ENCODE data around the gene GPATCH3. TPM values are rescaled to one million over a fixed set of nuclear protein-coding genes. Genes with fewer than 3 reads are reported as not detected.

GPATCH3 gene
- total RNA-seq, 1 donor from 2014 or later: 12.1 TPM

DNA sequence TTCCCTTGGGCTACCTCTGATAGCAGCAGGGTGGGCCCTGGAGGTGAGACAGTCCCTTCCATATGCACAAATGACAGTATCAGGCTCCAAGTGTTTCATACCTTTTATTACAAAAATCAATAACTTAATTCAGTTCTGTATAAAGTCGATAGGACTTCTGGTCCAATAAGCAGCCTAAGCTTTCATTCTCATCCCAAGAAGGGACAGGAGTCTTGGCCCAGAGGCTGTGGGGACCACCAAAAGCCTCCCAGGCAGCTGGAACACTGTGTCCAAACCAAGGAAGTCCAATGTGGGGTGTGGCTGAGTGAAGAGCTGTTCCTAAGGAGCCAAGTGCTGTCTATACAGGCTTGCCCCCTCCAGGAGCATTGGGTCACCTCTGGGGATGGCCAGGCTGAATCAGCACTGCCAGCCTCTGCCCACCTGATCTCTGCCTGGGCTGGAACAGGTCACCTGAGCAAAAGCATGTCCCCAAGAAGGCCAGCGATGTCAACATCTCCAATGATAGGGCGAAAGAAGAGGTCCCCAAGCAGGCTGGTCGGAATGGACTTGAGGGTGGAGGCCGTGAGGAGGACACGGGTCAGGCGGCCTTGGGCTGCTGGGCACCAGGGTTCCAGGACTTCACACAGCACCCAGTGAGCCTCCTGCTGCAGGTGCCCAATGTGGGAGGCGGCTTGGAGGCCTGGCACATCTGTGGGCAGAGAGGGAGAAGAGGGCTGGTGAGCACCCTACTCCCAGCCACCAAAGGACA, 11.3 kb upstream of the GPATCH3 start:
- no peak for DNase-seq (ENCODE audit: low read depth)
- no peak overlapping the region for H3K4me3 ChIP-seq (ENCODE audit: low read depth, low read length)
- no peaks in the 10 kb centered on the region for H3K27me3 ChIP-seq (ENCODE audit: control insufficient read depth, insufficient read depth, low read length)
- TF ChIP-seq, protein P1, sequence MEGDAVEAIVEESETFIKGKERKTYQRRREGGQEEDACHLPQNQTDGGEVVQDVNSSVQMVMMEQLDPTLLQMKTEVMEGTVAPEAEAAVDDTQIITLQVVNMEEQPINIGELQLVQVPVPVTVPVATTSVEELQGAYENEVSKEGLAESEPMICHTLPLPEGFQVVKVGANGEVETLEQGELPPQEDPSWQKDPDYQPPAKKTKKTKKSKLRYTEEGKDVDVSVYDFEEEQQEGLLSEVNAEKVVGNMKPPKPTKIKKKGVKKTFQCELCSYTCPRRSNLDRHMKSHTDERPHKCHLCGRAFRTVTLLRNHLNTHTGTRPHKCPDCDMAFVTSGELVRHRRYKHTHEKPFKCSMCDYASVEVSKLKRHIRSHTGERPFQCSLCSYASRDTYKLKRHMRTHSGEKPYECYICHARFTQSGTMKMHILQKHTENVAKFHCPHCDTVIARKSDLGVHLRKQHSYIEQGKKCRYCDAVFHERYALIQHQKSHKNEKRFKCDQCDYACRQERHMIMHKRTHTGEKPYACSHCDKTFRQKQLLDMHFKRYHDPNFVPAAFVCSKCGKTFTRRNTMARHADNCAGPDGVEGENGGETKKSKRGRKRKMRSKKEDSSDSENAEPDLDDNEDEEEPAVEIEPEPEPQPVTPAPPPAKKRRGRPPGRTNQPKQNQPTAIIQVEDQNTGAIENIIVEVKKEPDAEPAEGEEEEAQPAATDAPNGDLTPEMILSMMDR (IDR thresholded peaks at IDR 0.05; ENCODE audit: insufficient read depth, low read length, poor library complexity, severe bottlenecking): no peak
- no peaks in the 10 kb centered on the region for H3K36me3 ChIP-seq (ENCODE audit: control insufficient read depth, insufficient read depth, low read length)

DNA sequence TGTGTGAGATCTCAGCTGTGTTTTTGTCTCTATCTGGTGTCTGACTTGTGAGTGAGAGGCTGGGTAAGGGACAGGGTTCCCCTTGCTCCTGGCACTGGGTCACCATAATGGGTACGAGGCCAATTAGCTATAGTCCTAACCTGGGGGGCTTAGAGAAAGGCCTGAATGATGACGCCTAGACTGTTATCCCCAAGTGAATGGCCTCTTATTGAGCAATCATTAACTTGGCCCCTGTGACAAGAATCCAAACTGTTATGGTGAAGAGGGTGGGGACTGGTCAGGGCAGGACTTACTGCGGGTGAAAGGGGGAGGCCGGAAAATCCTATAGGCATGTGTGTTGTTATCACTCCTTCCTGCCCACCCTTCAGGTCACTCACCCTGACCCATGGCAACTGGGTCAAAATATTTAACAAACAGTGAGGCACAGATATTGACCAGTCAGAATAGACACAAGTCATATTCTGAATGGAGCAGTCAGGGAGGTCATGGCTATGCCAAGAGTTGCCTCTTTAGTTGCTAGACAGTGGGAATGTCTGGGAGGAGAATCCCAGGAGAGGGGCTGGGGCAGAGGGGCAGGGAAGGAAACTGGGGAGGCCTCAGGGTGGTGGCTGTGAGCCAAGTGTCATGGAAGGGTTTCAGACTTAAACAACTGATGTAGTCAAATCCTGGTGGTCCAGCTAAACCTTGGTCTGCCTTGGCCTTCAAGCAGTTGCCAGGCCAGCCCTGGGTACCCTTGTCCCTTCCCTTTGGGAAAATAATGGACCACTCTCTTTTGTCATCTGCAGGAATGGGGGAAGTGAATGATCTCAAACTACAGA, 10.3 kb upstream of the GPATCH3 start:
- Histone ChIP-seq H3K4me3 (ENCODE audit: low read depth, low read length) (no peak overlapping the region), H3K36me3 (ENCODE audit: control insufficient read depth, insufficient read depth, low read length) (no peaks in the 10 kb centered on the region), H3K27me3 (ENCODE audit: control insufficient read depth, insufficient read depth, low read length) (no peaks in the 10 kb centered on the region)
- no peak for DNase-seq (ENCODE audit: low read depth)
- TF ChIP-seq, protein P1 (IDR thresholded peaks at IDR 0.05; ENCODE audit: insufficient read depth, low read length, poor library complexity, severe bottlenecking): no peak

DNA sequence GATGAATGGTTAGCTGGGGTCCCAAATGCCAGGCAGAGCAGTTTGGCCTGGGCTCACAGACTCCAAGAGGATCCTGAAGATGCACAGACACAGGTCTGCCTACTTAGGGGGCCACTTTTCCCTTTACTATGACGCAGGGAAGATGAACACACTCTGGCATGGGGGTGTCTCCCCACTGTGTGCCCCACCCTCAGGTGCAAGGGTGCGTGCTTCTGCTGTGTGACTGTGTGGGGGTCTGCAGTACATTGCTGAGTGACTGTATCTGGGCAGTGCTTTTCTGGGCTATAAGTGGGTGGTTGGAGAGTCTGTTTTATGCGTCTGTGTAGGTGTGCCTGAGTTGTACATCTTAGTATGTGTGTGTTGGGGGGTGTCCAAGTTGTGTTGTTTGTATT, 9.7 kb upstream of the GPATCH3 start:
- TF ChIP-seq, protein P1 (IDR thresholded peaks at IDR 0.05; ENCODE audit: insufficient read depth, low read length, poor library complexity, severe bottlenecking): no peak
- Histone ChIP-seq H3K36me3 (ENCODE audit: control insufficient read depth, insufficient read depth, low read length) (no peaks in the 10 kb centered on the region), H3K4me3 (ENCODE audit: low read depth, low read length) (no peak overlapping the region), H3K27me3 (ENCODE audit: control insufficient read depth, insufficient read depth, low read length) (no peaks in the 10 kb centered on the region)
- no peak for DNase-seq (ENCODE audit: low read depth)

DNA sequence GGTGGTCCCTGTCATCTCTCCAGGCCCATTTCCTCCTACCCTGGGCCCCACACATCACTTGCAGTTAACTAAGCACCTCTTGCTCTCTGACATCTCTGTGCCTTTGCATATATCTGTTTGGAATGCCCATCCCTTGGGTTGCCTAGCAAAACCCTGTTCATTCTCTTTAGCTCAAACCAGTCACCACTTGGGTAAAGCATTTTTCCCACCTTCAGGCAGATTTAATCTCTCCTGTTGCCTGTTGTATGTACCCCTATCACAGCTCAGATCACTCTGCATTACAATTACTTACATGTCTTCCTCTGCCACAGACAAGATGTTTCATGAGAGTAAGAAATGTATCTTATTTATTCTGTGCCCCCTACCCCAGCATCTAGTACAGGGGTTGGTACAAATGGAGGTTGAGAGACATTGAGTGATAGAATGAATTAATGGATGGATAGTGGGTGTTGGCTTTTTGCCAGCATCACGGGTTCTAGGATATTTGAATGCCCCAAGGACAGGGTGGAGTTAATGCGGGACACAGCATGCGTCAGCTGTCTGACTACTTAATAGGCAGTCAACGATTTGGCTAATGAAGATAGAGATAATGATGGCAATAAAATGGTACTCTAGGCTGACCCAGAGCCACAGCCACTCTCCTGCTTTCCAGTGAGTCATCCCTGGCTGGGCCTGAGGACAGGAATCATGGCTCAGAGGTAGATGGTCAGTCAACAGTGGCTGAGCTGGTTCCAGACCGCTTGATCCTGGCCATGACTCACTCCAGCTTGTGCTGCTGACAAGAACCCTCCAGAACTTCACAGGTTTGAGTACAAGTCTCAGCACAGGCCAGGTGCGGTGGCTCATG, 7.0 kb upstream of the GPATCH3 start:
- Histone ChIP-seq H3K27me3 (ENCODE audit: control insufficient read depth, insufficient read depth, low read length) (no peaks in the 10 kb centered on the region), H3K4me3 (ENCODE audit: low read depth, low read length) (no peak overlapping the region), H3K36me3 (ENCODE audit: control insufficient read depth, insufficient read depth, low read length) (no peaks in the 10 kb centered on the region)
- TF ChIP-seq, protein P1 (IDR thresholded peaks at IDR 0.05; ENCODE audit: insufficient read depth, low read length, poor library complexity, severe bottlenecking): no peak
- DNase-seq (ENCODE audit: low read depth): peak; percentile 99

DNA sequence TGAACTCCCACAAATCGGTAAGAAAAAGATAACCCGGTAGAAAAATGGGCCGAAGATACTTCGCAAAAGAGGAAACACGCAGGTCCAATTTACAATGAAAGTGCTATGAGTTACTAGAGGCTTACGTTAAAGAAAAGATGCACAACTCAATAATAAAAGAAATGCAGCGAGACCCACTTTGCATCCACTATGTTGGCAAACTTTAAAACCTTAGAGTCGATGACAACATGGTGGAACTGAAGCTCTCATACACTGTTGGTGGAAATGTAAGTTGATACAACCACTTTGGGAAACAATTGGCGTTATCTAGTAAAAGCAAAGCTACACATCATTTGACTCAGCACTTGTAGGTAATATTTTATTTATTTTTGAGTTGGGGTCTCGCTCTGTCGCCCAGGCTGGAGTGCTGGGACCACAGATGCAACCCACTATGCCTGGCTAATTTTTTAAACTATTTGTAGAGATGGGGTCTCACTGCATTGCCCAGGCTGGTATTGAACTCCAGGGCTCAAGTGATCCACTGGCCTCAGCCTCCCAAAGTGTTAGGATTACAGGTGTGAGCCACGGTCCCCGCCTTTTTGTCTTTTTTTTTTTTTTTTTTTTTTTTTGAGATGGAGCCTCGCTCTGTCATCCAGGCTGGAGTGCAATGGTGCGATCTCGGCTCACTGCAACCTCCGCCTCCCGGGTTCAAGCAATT, 696 bp upstream of the GPATCH3 start:
- TF ChIP-seq, protein P1 (IDR thresholded peaks at IDR 0.05; ENCODE audit: insufficient read depth, low read length, poor library complexity, severe bottlenecking): no peak
- DNase-seq (ENCODE audit: low read depth): no peak
- peaks cover 1% of the 10 kb centered on the region for H3K36me3 ChIP-seq (ENCODE audit: control insufficient read depth, insufficient read depth, low read length)
- peak overlapping the region; percentile 84 for H3K4me3 ChIP-seq (ENCODE audit: low read depth, low read length)
- no peaks in the 10 kb centered on the region for H3K27me3 ChIP-seq (ENCODE audit: control insufficient read depth, insufficient read depth, low read length)
